OCI-LY1 (cell line): ENCODE measurements around the gene SOX10.
"Not testable (repeated sequence)": the region's sequence is repeated elsewhere in the genome, so short reads cannot be mapped to it uniquely, and the experiment has no call there.

Experiments
- H2AFZ ChIP-seq: fragments of 200-600 bp; sonication (generic), shearing (Covaris generic); 2 replicates; pipeline ENCODE4 v1.6.0; 2014; ENCODE audit warnings: antibody characterized with exemption, mild to moderate bottlenecking, low read length
- H3F3A ChIP-seq: fragments of 200-600 bp; sonication (generic), shearing (Covaris generic); 2 replicates; pipeline ENCODE4 v1.6.0; 2014; ENCODE audit warnings: mild to moderate bottlenecking, antibody characterized with exemption, low read length, moderate library complexity; ENCODE audit not compliant: insufficient read depth
- H3K27ac ChIP-seq: fragments of 200-600 bp; sonication (generic); 2 replicates; pipeline ENCODE4 v1.5.1; 2014; ENCODE audit warnings: low read length, mixed run types, mild to moderate bottlenecking, low read depth; ENCODE audit not compliant: poor library complexity, severe bottlenecking
- H3K27me3 ChIP-seq: fragments of 200-600 bp; sonication (generic); 2 replicates; pipeline ENCODE4 v1.6.0; 2014; ENCODE audit warnings: antibody characterized with exemption, mild to moderate bottlenecking, low read length, moderate library complexity; ENCODE audit not compliant: insufficient read depth
- H3K36me3 ChIP-seq: fragments of 200-600 bp; sonication (generic); 2 replicates; pipeline ENCODE4 v1.6.1; 2014; ENCODE audit warnings: mild to moderate bottlenecking, antibody characterized with exemption, low read length, moderate library complexity, mixed read lengths; ENCODE audit not compliant: insufficient read depth
- H3K4me1 ChIP-seq: fragments of 200-600 bp; sonication (generic); 2 replicates; pipeline ENCODE4 v1.5.1; 2014; ENCODE audit warnings: mild to moderate bottlenecking, low read length, moderate library complexity; ENCODE audit not compliant: insufficient read depth, severe bottlenecking
- H3K4me2 ChIP-seq: fragments of 200-600 bp; sonication (generic), shearing (Covaris generic); 2 replicates; pipeline ENCODE4 v1.6.1; 2014; ENCODE audit warnings: low read length
- H3K4me3 ChIP-seq: fragments of 200-600 bp; sonication (generic); 2 replicates; pipeline ENCODE4 v1.5.1; 2014; ENCODE audit warnings: low read length, low read depth, mild to moderate bottlenecking, mixed read lengths; ENCODE audit not compliant: poor library complexity, severe bottlenecking
- H3K79me2 ChIP-seq: fragments of 200-600 bp; shearing (Covaris generic); 2 replicates; pipeline ENCODE4 v1.6.1; 2016; ENCODE audit warnings: mixed run types, low read length, mixed read lengths; ENCODE audit not compliant: insufficient read depth
- H3K9ac ChIP-seq: fragments of 200-600 bp; sonication (generic), shearing (Covaris generic); 2 replicates; pipeline ENCODE4 v1.6.1; 2014; ENCODE audit warnings: mild to moderate bottlenecking, low read length, mixed read lengths
- H3K9me2 ChIP-seq: fragments of 200-600 bp; sonication (generic), shearing (Covaris generic); 2 replicates; pipeline ENCODE4 v1.6.1; 2014; ENCODE audit warnings: low read depth, mild to moderate bottlenecking, low read length, mixed read lengths
- H3K9me3 ChIP-seq: fragments of 200-600 bp; shearing (Covaris generic); 2 replicates; pipeline ENCODE4 v1.6.1; 2014; ENCODE audit warnings: low read length, mixed read lengths
- H4K20me1 ChIP-seq: fragments of 200-600 bp; sonication (generic), shearing (Covaris generic); 2 replicates; pipeline ENCODE4 v1.6.0; 2016; ENCODE audit warnings: mild to moderate bottlenecking, low read length; ENCODE audit not compliant: insufficient read depth
- CTCF ChIP-seq: fragments of 200-600 bp; sonication (generic), shearing (Covaris generic); IDR thresholded peaks from 2 replicates; pipeline ENCODE4 v1.5.1; 2017; ENCODE audit warnings: mild to moderate bottlenecking, antibody characterized with exemption, low read length, moderate library complexity, mixed read lengths
- EZH2 ChIP-seq: fragments of 200-600 bp; sonication (generic), shearing (Covaris generic); IDR thresholded peaks from 2 replicates; pipeline ENCODE4 v1.8.0; 2017; ENCODE audit warnings: borderline replicate concordance, mixed run types, mild to moderate bottlenecking, antibody characterized with exemption, low read length, moderate library complexity, mixed read lengths

The SOX10 gene

DNA sequence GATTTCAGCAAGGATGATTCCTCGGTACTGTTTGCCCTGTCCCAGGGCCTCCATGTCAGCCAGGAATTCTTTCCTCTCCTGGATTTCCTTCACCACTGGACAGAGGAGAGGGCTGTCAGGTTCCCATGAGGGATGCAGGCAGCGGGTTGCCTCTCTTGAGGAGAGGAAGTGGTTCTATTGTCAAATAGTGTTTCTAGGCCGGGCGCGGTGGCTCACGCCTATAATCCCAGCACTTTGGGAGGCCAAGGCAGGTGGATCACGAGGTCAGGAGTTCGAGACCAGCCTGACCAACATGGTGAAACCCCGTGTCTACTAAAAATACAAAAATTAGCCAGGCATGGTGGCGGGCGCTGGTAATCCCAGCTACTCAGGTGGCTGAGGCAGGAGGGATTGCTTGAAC, 39.9 kb downstream of the SOX10 start:
- H3K27me3 ChIP-seq, H3K9me2 ChIP-seq, H3K4me3 ChIP-seq, H3K9ac ChIP-seq, H3K4me1 ChIP-seq, H3K79me2 ChIP-seq, H4K20me1 ChIP-seq, H3K9me3 ChIP-seq, H3K4me2 ChIP-seq, H3F3A ChIP-seq, H3K27ac ChIP-seq, H2AFZ ChIP-seq: not testable (repeated sequence)
- peaks cover 18% of the 10 kb centered on the region; the same call in 1 of the 2 replicates for H3K36me3 ChIP-seq

DNA sequence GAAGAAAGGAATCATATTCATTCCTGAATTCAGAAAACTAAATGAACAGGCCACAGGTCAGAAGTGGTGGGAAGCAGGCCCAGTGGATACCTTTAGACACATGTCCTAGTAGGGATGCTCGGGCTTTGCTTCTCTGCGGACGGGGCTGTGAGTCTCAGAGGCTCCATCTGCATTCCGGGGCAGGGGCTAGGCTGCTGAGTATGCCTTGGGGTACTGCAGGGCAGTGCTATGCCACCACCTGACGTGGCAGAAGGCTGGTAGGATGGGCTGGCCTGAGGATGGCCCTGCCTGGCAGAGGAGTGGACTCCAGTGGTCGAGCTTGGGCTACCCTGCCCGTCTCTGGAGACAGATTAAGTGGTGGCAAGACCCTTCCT, 40.5 kb downstream of the SOX10 start:
- Histone ChIP-seq H3K9me3 (no peaks in the 10 kb centered on the region), H2AFZ (no peak overlapping the region), H3K4me3 (no peak overlapping the region), H3K4me2 (no peak overlapping the region), H3K4me1 (no peaks in the 10 kb centered on the region), H4K20me1 (no peaks in the 10 kb centered on the region), H3K9me2 (no peaks in the 10 kb centered on the region), H3K79me2 (no peaks in the 10 kb centered on the region), H3K27ac (no peak overlapping the region), H3K36me3 (peaks cover 18% of the 10 kb centered on the region; the same call in 1 of the 2 replicates), H3K9ac (no peak overlapping the region), H3F3A (no peaks in the 10 kb centered on the region), H3K27me3 (no peaks in the 10 kb centered on the region)
- TF ChIP-seq EZH2 (no peak), CTCF (no peak)

DNA sequence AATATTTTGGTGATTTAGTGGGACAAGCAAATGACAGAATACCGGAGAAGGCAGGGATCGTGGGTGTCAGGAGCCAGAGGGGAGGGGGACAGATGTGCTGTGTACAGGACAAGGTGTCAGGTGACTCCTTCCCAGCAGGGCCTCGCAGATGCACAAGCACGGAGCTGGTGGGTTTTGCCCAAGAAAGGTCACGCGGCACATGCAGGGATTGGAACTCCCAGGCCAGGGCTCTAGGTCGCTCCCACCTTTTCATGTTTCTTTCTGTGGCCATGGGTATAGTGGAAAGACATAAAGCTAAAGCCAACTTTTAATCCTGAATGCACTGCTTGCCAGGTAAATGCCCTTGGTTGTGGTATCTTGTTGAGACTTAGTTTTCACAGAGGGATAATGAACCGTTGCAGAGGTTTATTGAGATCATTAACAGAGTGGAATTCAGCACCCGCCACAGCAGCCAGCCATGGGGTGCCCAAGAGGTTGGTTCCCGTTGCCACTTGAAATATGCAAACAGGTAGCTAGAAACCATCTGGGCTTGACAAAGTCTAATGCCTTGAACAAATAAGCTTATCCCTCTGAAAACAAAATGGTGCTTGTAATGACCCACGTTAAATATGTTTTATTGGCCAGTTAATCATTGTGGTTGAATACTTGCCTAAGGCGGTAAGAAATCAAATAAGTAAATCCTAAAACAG, 41.1 kb downstream of the SOX10 start:
- Histone ChIP-seq H3K4me3 (no peak overlapping the region), H3K4me1 (no peaks in the 10 kb centered on the region), H3K9ac (no peak overlapping the region), H3F3A (no peaks in the 10 kb centered on the region), H3K4me2 (no peak overlapping the region), H2AFZ (no peak overlapping the region), H3K79me2 (no peaks in the 10 kb centered on the region), H4K20me1 (no peaks in the 10 kb centered on the region), H3K27ac (no peak overlapping the region), H3K36me3 (peaks cover 18% of the 10 kb centered on the region; the same call in 1 of the 2 replicates), H3K9me3 (no peaks in the 10 kb centered on the region), H3K27me3 (no peaks in the 10 kb centered on the region), H3K9me2 (no peaks in the 10 kb centered on the region)
- no peak for TF ChIP-seq CTCF

DNA sequence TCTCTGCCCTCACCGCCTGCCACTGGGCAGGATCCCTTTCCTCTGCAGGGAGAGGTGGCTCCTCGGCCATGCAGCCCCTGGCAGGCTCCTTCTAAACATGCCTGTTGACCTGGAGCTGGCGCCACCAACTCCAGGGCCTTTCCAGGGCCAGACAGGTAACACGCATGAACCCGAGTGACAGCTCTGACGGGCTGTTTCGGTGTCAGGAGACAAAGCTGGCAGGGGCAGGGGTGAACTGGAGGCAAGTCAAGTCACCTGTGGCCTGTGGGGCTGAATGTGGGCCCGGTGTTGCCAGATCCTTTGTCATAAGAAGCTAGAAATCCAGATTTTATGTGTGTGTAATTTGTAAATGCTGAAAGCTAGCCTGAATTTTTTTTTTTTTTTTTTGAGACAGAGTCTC, 42.2 kb downstream of the SOX10 start:
- Histone ChIP-seq H3K27ac (no peak overlapping the region), H3F3A (no peaks in the 10 kb centered on the region), H2AFZ (no peak overlapping the region), H3K79me2 (no peaks in the 10 kb centered on the region), H3K27me3 (no peaks in the 10 kb centered on the region), H3K4me3 (no peak overlapping the region), H3K9me3 (no peaks in the 10 kb centered on the region), H3K4me1 (no peaks in the 10 kb centered on the region), H3K36me3 (peaks cover 23% of the 10 kb centered on the region; the same call in 1 of the 2 replicates), H3K9ac (no peak overlapping the region), H3K4me2 (no peak overlapping the region), H3K9me2 (no peaks in the 10 kb centered on the region), H4K20me1 (no peaks in the 10 kb centered on the region)
- TF ChIP-seq CTCF (no peak), EZH2 (no peak)
